Tibial nerve (tissue), 4 donors: Measurements from ENCODE around the gene ECHS1. TPM values are rescaled to one million over a fixed set of nuclear protein-coding genes. Genes with fewer than 3 reads are reported as not detected.

Experiments
- DNase-seq, 2 donors: peaks; one replicate each; pipeline ENCODE4 v3.0.0-alpha.2; 2019; ENCODE audit warnings: low spot score in 2 of 2
- H3K27ac ChIP-seq, 4 donors: fragments of 200-600 bp; sonication (generic) in 3 of 4; one replicate each; pipeline ENCODE4 v1.5.1; 2017 to 2019; ENCODE audit warnings: mild to moderate bottlenecking in 1 of 4
- H3K27me3 ChIP-seq, 2 donors: fragments of 200-600 bp; sonication (generic) in 1 of 2; one replicate each; pipeline versions ENCODE4 v1.5.1 to v1.6.0; 2017 to 2019
- H3K36me3 ChIP-seq, 3 donors: fragments of 200-600 bp; sonication (generic); one replicate each; pipeline ENCODE4 v1.5.1; 2018 to 2019
- H3K4me1 ChIP-seq, 4 donors: fragments of 200-600 bp; sonication (generic) in 3 of 4; one replicate each; pipeline ENCODE4 v1.5.1; 2017 to 2019
- H3K4me3 ChIP-seq, 4 donors: fragments of 200-600 bp; sonication (generic) in 3 of 4; one replicate each; pipeline ENCODE4 v1.5.1; 2017 to 2019; ENCODE audit warnings: mild to moderate bottlenecking in 1 of 4, moderate library complexity in 1 of 4
- H3K9me3 ChIP-seq, 4 donors: fragments of 200-600 bp; sonication (generic) in 3 of 4; one replicate each; pipeline ENCODE4 v1.5.1; 2017 to 2019
- CTCF ChIP-seq, 5 experiments: fragments of 200-600 bp in 3 of 5; fragments of 450-650 bp in 2 of 5; sonication (generic) in 3 of 5; IDR thresholded peaks; one replicate each; pipeline ENCODE4 v1.5.1; 2016 to 2019; ENCODE audit warnings: antibody characterized with exemption in 5 of 5, mild to moderate bottlenecking in 3 of 5, moderate library complexity in 2 of 5
- EP300 ChIP-seq, 2 donors: sonication (generic); formaldehyde crosslinking; IDR thresholded peaks; one replicate each; pipeline ENCODE4 v1.6.1; 2017; ENCODE audit warnings: antibody characterized with exemption in 2 of 2, mild to moderate bottlenecking in 1 of 2
- POLR2A ChIP-seq, 2 donors: fragments of 450-650 bp; IDR thresholded peaks; one replicate each; pipeline ENCODE4 v1.6.1; 2017; ENCODE audit warnings: antibody characterized with exemption in 2 of 2, mild to moderate bottlenecking in 2 of 2, moderate library complexity in 2 of 2
- WGBS, 2 donors: methylation state at CpG; one replicate each; pipeline ENCODE4 v1.1.5; 2018; 5-methylcytosine and 5-hydroxymethylcytosine counted together
- total RNA-seq, 4 donors: library from RNA; depleted of rRNA; stranded (reverse); fragments of >200 nt; gene quantifications; one replicate each; pipeline ENCODE4 v1.1.0, GENCODE V29; 2016

ECHS1 gene
- total RNA-seq, 4 donors from 2014 or later = 70.5 to 104 (median 76.4) TPM

- H3K4me1 ChIP-seq = peaks cover 0 to 37% (median 5%) of the 10 kb centered on the region in 4 donors
- H3K27me3 ChIP-seq = peaks cover 0 to 21% of the 10 kb centered on the region in 2 donors
- peak overlapping the region in 2 of 4 donors; percentile 29 to 73 for H3K27ac ChIP-seq
- H3K36me3 ChIP-seq = no peaks in the 10 kb centered on the region
- H3K4me3 ChIP-seq = no peak overlapping the region
- no peak for DNase-seq
- TF ChIP-seq CTCF (IDR thresholded peaks at IDR 0.05) (no peak), POLR2A (IDR thresholded peaks at IDR 0.05) (no peak), EP300 (IDR thresholded peaks at IDR 0.05) (no peak)
- H3K9me3 ChIP-seq = no peaks in the 10 kb centered on the region
- 38 to 47% methylated on average over 12 to 14 of the region's 16 CpGs for WGBS, 2 donors
Observed at GRCh38 chr10:133347710-133348517, 25.2 kb downstream of the ECHS1 start.

GRCh38 chr10:133346413-133346812 is 26.7 kb downstream of the ECHS1 start:
- Histone ChIP-seq H3K4me1 (peaks cover 0 to 37% (median 5%) of the 10 kb centered on the region in 4 donors), H3K4me3 (no peak overlapping the region), H3K27ac (no peak overlapping the region), H3K36me3 (no peaks in the 10 kb centered on the region), H3K9me3 (peaks cover 0 to 1% (median 0%) of the 10 kb centered on the region in 4 donors), H3K27me3 (peaks cover 0 to 35% of the 10 kb centered on the region in 2 donors)
- no peak for DNase-seq
- WGBS, 2 donors = 52 to 63% methylated on average over 11 of the region's 11 CpGs
- TF ChIP-seq EP300 (IDR thresholded peaks at IDR 0.05) = no peak
- no peak for TF ChIP-seq POLR2A (IDR thresholded peaks at IDR 0.05)
- TF ChIP-seq CTCF (IDR thresholded peaks at IDR 0.05) = no peak

- peaks cover 0 to 5% (median 0%) of the 10 kb centered on the region in 4 donors for H3K9me3 ChIP-seq
- no peaks in the 10 kb centered on the region for H3K36me3 ChIP-seq
- TF ChIP-seq CTCF (IDR thresholded peaks at IDR 0.05) (no peak), POLR2A (IDR thresholded peaks at IDR 0.05) (no peak), EP300 (IDR thresholded peaks at IDR 0.05) (no peak)
- H3K4me3 ChIP-seq = no peak overlapping the region
- DNase-seq = no peak
- H3K27me3 ChIP-seq = peaks cover 0 to 55% of the 10 kb centered on the region in 2 donors
- 63 to 65% methylated on average over 5 of the region's 5 CpGs for WGBS, 2 donors
- no peak overlapping the region for H3K27ac ChIP-seq
- H3K4me1 ChIP-seq = peaks cover 0 to 16% (median 3%) of the 10 kb centered on the region in 4 donors
Observed at GRCh38 chr10:133344236-133344635, 28.9 kb downstream of the ECHS1 start.

GRCh38 chr10:133343558-133343957 is 29.6 kb downstream of the ECHS1 start:
- H3K4me1 ChIP-seq = peaks cover 0 to 16% (median 3%) of the 10 kb centered on the region in 4 donors
- no peak overlapping the region for H3K4me3 ChIP-seq
- H3K27ac ChIP-seq = no peak overlapping the region
- WGBS, 2 donors = 65 to 68% methylated on average over 9 of the region's 9 CpGs
- DNase-seq = no peak
- peaks cover 0 to 59% of the 10 kb centered on the region in 2 donors for H3K27me3 ChIP-seq
- no peaks in the 10 kb centered on the region for H3K36me3 ChIP-seq
- no peak for TF ChIP-seq CTCF (IDR thresholded peaks at IDR 0.05)
- TF ChIP-seq POLR2A (IDR thresholded peaks at IDR 0.05) = no peak
- no peak for TF ChIP-seq EP300 (IDR thresholded peaks at IDR 0.05)
- peaks cover 0 to 5% (median 0%) of the 10 kb centered on the region in 4 donors for H3K9me3 ChIP-seq

- 75 to 76% methylated on average over 4 to 8 of the region's 8 CpGs for WGBS, 2 donors
- DNase-seq = no peak
Observed at GRCh38 chr10:133342942-133343341, 30.2 kb downstream of the ECHS1 start.

More at GRCh38 chr10:133342942-133343341, 30.2 kb downstream of the ECHS1 start:
- no peak for TF ChIP-seq POLR2A (IDR thresholded peaks at IDR 0.05)
- TF ChIP-seq CTCF (IDR thresholded peaks at IDR 0.05) = no peak
- no peak for TF ChIP-seq EP300 (IDR thresholded peaks at IDR 0.05)
- H3K36me3 ChIP-seq = no peaks in the 10 kb centered on the region
- H3K4me1 ChIP-seq = peaks cover 0 to 12% (median 3%) of the 10 kb centered on the region in 4 donors
- no peak overlapping the region for H3K4me3 ChIP-seq
- H3K27me3 ChIP-seq = peaks cover 0 to 65% of the 10 kb centered on the region in 2 donors
- no peak overlapping the region for H3K27ac ChIP-seq
- H3K9me3 ChIP-seq = peaks cover 0 to 5% (median 0%) of the 10 kb centered on the region in 4 donors
